ENCODE results near the gene RGS6.

- TF ChIP-seq CTCF (IDR thresholded peaks at IDR 0.05) (no peak), POLR2A (IDR thresholded peaks at IDR 0.05) (no peak)
Measured at GRCh38 chr14:72057701-72058285, 125.6 kb downstream of the RGS6 start.
